ENCODE data around the gene ECM1. TPM values are rescaled to one million over a fixed set of nuclear protein-coding genes. Genes with fewer than 3 reads are reported as not detected.

Gene ECM1
- total and polyA plus RNA-seq, 2 donors (not counting 1 experiment from before 2014, with no cell fraction given), result 1.9 to 2.3 TPM

- POLR2A ChIA-PET, result interaction anchor here (1.3 to 1.8 kb wide), 2 partner anchors 9 to 11 kb away, joined by 3 to 4 read pairs; partner anchors contain the start of gene TARS2
- peaks cover 2 to 41% of the 10 kb centered on the region in 2 experiments for H3K36me3 ChIP-seq (replicated peaks in 1 of 2; ENCODE audit: control extremely low read depth in 1 of 2, control insufficient read depth in 1 of 2, extremely low read depth in 1 of 2, insufficient read depth in 2 of 2, low read length in 1 of 2)
- WGBS (ENCODE audit: insufficient coverage), result 98% methylated on average over 10 of the region's 10 CpGs
- H3K4me1 ChIP-seq (ENCODE audit: control insufficient read depth in 2 of 2, insufficient read depth in 2 of 2, low read length in 2 of 2), result no peaks in the 10 kb centered on the region
- Mint-ChIP-seq H3K4me1 (no peaks in the 10 kb centered on the region), H3K27me3 (no peaks in the 10 kb centered on the region), H3K9me3 (ENCODE audit: insufficient read depth) (no peaks in the 10 kb centered on the region), H3K4me3 (no peak overlapping the region), H3K27ac (no peak overlapping the region)
- intact Hi-C loops (cut with micrococcal nuclease), result no loop called here
- H3K79me2 ChIP-seq (ENCODE audit: control insufficient read depth, insufficient read depth, low read length), result no peaks in the 10 kb centered on the region
- no peaks in the 10 kb centered on the region for H4K20me1 ChIP-seq (ENCODE audit: control insufficient read depth, insufficient read depth, low read length, poor library complexity, severe bottlenecking)
- no peaks in the 10 kb centered on the region for H3K9me3 ChIP-seq (ENCODE audit: control extremely low read depth in 1 of 3, control insufficient read depth in 2 of 3, insufficient read depth in 1 of 3, low read length in 2 of 3)
- CTCF ChIA-PET, result interaction anchor here (1.3 kb wide), 1 partner anchor 35 kb away, joined by 5 read pairs; no protein-coding TSS in a partner anchor
- H3K4me3 ChIP-seq (ENCODE audit: control extremely low read depth in 1 of 5, extremely low read depth in 1 of 5, insufficient read depth in 1 of 5, low read depth in 2 of 5, low read length in 4 of 5), result no peak overlapping the region
- H3K27ac ChIP-seq (ENCODE audit: low read length in 2 of 2), result no peak overlapping the region
- ATAC-seq (ENCODE audit: low read depth) (no peak), DNase-seq (no peak)
- TF ChIP-seq, protein P1, sequence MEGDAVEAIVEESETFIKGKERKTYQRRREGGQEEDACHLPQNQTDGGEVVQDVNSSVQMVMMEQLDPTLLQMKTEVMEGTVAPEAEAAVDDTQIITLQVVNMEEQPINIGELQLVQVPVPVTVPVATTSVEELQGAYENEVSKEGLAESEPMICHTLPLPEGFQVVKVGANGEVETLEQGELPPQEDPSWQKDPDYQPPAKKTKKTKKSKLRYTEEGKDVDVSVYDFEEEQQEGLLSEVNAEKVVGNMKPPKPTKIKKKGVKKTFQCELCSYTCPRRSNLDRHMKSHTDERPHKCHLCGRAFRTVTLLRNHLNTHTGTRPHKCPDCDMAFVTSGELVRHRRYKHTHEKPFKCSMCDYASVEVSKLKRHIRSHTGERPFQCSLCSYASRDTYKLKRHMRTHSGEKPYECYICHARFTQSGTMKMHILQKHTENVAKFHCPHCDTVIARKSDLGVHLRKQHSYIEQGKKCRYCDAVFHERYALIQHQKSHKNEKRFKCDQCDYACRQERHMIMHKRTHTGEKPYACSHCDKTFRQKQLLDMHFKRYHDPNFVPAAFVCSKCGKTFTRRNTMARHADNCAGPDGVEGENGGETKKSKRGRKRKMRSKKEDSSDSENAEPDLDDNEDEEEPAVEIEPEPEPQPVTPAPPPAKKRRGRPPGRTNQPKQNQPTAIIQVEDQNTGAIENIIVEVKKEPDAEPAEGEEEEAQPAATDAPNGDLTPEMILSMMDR (IDR thresholded peaks at IDR 0.05), result no peak
- TF ChIP-seq EZH2 (IDR thresholded peaks at IDR 0.05; ENCODE audit: borderline replicate concordance, insufficient read depth, low read depth, low read length, poor library complexity, severe bottlenecking), result no peak
- H2AFZ ChIP-seq (ENCODE audit: insufficient read depth, low read depth, low read length, poor library complexity, severe bottlenecking), result no peak overlapping the region
- H3K4me2 ChIP-seq (replicated peaks; ENCODE audit: low read depth, low read length, poor library complexity, severe bottlenecking), result no peak overlapping the region
- H3K27me3 ChIP-seq (replicated peaks in 1 of 4; ENCODE audit: control extremely low read depth in 1 of 4, control insufficient read depth in 3 of 4, insufficient read depth in 4 of 4, low read length in 3 of 4), result no peaks in the 10 kb centered on the region
- no peak overlapping the region for H3K9ac ChIP-seq (ENCODE audit: low read length)
Measured at GRCh38 chr1:150498342-150498741, 9.6 kb upstream of the ECM1 start.

GRCh38 chr1:150505431-150505830, 2.5 kb upstream of the ECM1 start:
- DNase-seq (no peak), ATAC-seq (ENCODE audit: low read depth) (no peak)
- Mint-ChIP-seq H3K27me3 (no peaks in the 10 kb centered on the region), H3K4me1 (no peaks in the 10 kb centered on the region), H3K27ac (no peak overlapping the region), H3K9me3 (ENCODE audit: insufficient read depth) (no peaks in the 10 kb centered on the region), H3K4me3 (no peak overlapping the region)
- intact Hi-C loops (cut with micrococcal nuclease), result no loop called here
- H3K9ac ChIP-seq (ENCODE audit: low read length), result no peak overlapping the region
- H3K4me2 ChIP-seq (replicated peaks; ENCODE audit: low read depth, low read length, poor library complexity, severe bottlenecking), result no peak overlapping the region
- H3K27ac ChIP-seq (ENCODE audit: low read length in 2 of 2), result no peak overlapping the region
- H3K79me2 ChIP-seq (ENCODE audit: control insufficient read depth, insufficient read depth, low read length), result no peaks in the 10 kb centered on the region
- H3K9me3 ChIP-seq (ENCODE audit: control extremely low read depth in 1 of 3, control insufficient read depth in 2 of 3, insufficient read depth in 1 of 3, low read length in 2 of 3), result no peaks in the 10 kb centered on the region
- H3K36me3 ChIP-seq (replicated peaks in 1 of 2; ENCODE audit: control extremely low read depth in 1 of 2, control insufficient read depth in 1 of 2, extremely low read depth in 1 of 2, insufficient read depth in 2 of 2, low read length in 1 of 2), result peaks cover 8 to 39% of the 10 kb centered on the region in 2 experiments
- CTCF ChIA-PET, result no interaction called here
- TF ChIP-seq, protein P1 (IDR thresholded peaks at IDR 0.05), result no peak
- no peak for TF ChIP-seq EZH2 (IDR thresholded peaks at IDR 0.05; ENCODE audit: borderline replicate concordance, insufficient read depth, low read depth, low read length, poor library complexity, severe bottlenecking)
- no peaks in the 10 kb centered on the region for H3K4me1 ChIP-seq (ENCODE audit: control insufficient read depth in 2 of 2, insufficient read depth in 2 of 2, low read length in 2 of 2)
- H2AFZ ChIP-seq (ENCODE audit: insufficient read depth, low read depth, low read length, poor library complexity, severe bottlenecking), result no peak overlapping the region
- POLR2A ChIA-PET, result interaction anchor here (0.6 kb wide), 1 partner anchor 100 kb away, joined by 3 read pairs; no protein-coding TSS in a partner anchor
- H3K4me3 ChIP-seq (ENCODE audit: control extremely low read depth in 1 of 5, extremely low read depth in 1 of 5, insufficient read depth in 1 of 5, low read depth in 2 of 5, low read length in 4 of 5), result no peak overlapping the region
- WGBS (ENCODE audit: insufficient coverage), result 96% methylated on average over 4 of the region's 6 CpGs
- H4K20me1 ChIP-seq (ENCODE audit: control insufficient read depth, insufficient read depth, low read length, poor library complexity, severe bottlenecking), result no peaks in the 10 kb centered on the region
- H3K27me3 ChIP-seq (replicated peaks in 1 of 4; ENCODE audit: control extremely low read depth in 1 of 4, control insufficient read depth in 3 of 4, insufficient read depth in 4 of 4, low read length in 3 of 4), result no peaks in the 10 kb centered on the region
